Activated CD4-positive, alpha-beta T cell treated with anti-CD3 and anti-CD28 coated beads, Interleukin-2, amount 10 ng/mL, durations not matched to agents 24 days and 14 days (primary cell): ENCODE measurements around the gene DHCR7. TPM values are rescaled to one million over a fixed set of nuclear protein-coding genes. Genes with fewer than 3 reads are reported as not detected.

Experiments used
- DNase-seq: peaks from one replicate; pipeline ENCODE4 v3.0.0; 2022
- H3K27ac Mint-ChIP-seq: one replicate; pipeline ENCODE4 v1.8.0; 2022; ENCODE audit warnings: mild to moderate bottlenecking, mixed read lengths
- H3K27me3 Mint-ChIP-seq: one replicate; pipeline ENCODE4 v1.8.0; 2022; ENCODE audit warnings: mixed read lengths
- H3K36me3 Mint-ChIP-seq: one replicate; pipeline ENCODE4 v1.8.0; 2022; ENCODE audit warnings: low read depth, mild to moderate bottlenecking, mixed read lengths
- H3K4me1 Mint-ChIP-seq: one replicate; pipeline ENCODE4 v1.8.0; 2021; ENCODE audit warnings: mixed read lengths
- H3K4me3 Mint-ChIP-seq: one replicate; pipeline ENCODE4 v1.8.0; 2022; ENCODE audit warnings: mild to moderate bottlenecking, moderate library complexity, mixed read lengths
- H3K9me3 Mint-ChIP-seq: one replicate; pipeline ENCODE4 v1.8.0; 2021; ENCODE audit warnings: mixed read lengths
- intact Hi-C: fragments of 100-400 bp; cut with micrococcal nuclease; formaldehyde crosslinking; loops from one replicate; pipeline ENCODE4 v1.15.1; 2023
- total RNA-seq: library from RNA; stranded (reverse); gene quantifications from 2 replicates; pipeline ENCODE4 v1.2.3, GENCODE V29; 2022

Gene DHCR7
- total RNA-seq, 1 donor from 2014 or later, result 112 TPM

GRCh38 chr11:71456831-71457230 lies 8.6 kb upstream of the DHCR7 start:
- H3K27ac Mint-ChIP-seq, result no peak overlapping the region
- H3K4me3 Mint-ChIP-seq, result no peak overlapping the region
- no peaks in the 10 kb centered on the region for H3K27me3 Mint-ChIP-seq
- no peaks in the 10 kb centered on the region for H3K9me3 Mint-ChIP-seq
- intact Hi-C loops, result no loop called here
- peaks cover 30% of the 10 kb centered on the region for H3K4me1 Mint-ChIP-seq
- H3K36me3 Mint-ChIP-seq, result peaks cover 67% of the 10 kb centered on the region
- DNase-seq, result no peak

- Mint-ChIP-seq H3K36me3 (peaks cover 66% of the 10 kb centered on the region), H3K9me3 (no peaks in the 10 kb centered on the region), H3K4me3 (no peak overlapping the region), H3K4me1 (peaks cover 36% of the 10 kb centered on the region), H3K27me3 (no peaks in the 10 kb centered on the region), H3K27ac (no peak overlapping the region)
- intact Hi-C loops, result no loop called here
- no peak for DNase-seq
Observed at GRCh38 chr11:71456294-71456693, 8.1 kb upstream of the DHCR7 start.

- DNase-seq, result peak; percentile 68
- H3K4me1 Mint-ChIP-seq, result peaks cover 48% of the 10 kb centered on the region
- intact Hi-C loops, result loop anchor here (5.0 kb wide), 1 partner anchor 1252 kb away; the partner anchor contains the start of gene FADD
- H3K27ac Mint-ChIP-seq, result peak overlapping the region; percentile 82
- peak overlapping the region; percentile 97 for H3K4me3 Mint-ChIP-seq
- H3K9me3 Mint-ChIP-seq, result no peaks in the 10 kb centered on the region
- H3K27me3 Mint-ChIP-seq, result no peaks in the 10 kb centered on the region
- H3K36me3 Mint-ChIP-seq, result peaks cover 52% of the 10 kb centered on the region
Observed at GRCh38 chr11:71454470-71455113, 6.4 kb upstream of the DHCR7 start.

- H3K4me1 Mint-ChIP-seq, result peaks cover 52% of the 10 kb centered on the region
- H3K27ac Mint-ChIP-seq, result peak overlapping the region; percentile 93
- no peak for DNase-seq
- H3K9me3 Mint-ChIP-seq, result no peaks in the 10 kb centered on the region
- H3K27me3 Mint-ChIP-seq, result no peaks in the 10 kb centered on the region
- intact Hi-C loops, result loop anchor here (5.0 kb wide), 1 partner anchor 1252 kb away; the partner anchor contains the start of gene FADD
- H3K4me3 Mint-ChIP-seq, result peak overlapping the region; percentile 97
- peaks cover 52% of the 10 kb centered on the region for H3K36me3 Mint-ChIP-seq
Observed at GRCh38 chr11:71453918-71454304, 5.7 kb upstream of the DHCR7 start.

GRCh38 chr11:71453037-71453917 lies 5.1 kb upstream of the DHCR7 start, which contains the start of gene NADSYN1:
Gene NADSYN1, plus strand, starts transcription at chr11:71453203. Its CDS starts 94 bp downstream, at chr11:71453297.
- H3K4me1 Mint-ChIP-seq, result peaks cover 52% of the 10 kb centered on the region

GRCh38 chr11:71452199-71453036 lies 4.2 kb upstream of the DHCR7 start:
- Mint-ChIP-seq H3K4me3 (peak overlapping the region; percentile 97), H3K36me3 (peaks cover 46% of the 10 kb centered on the region), H3K27ac (peak overlapping the region; percentile 93), H3K9me3 (no peaks in the 10 kb centered on the region), H3K4me1 (peaks cover 52% of the 10 kb centered on the region), H3K27me3 (no peaks in the 10 kb centered on the region)
- DNase-seq, result peak; percentile 87
- intact Hi-C loops, result loop anchor here (1.0 to 5.0 kb wide), 2 partner anchors 37 to 1250 kb away; partner anchors contain the start of gene FADD

More at GRCh38 chr11:71453037-71453917, 5.1 kb upstream of the DHCR7 start, which contains the start of gene NADSYN1:
- peak within 1 kb of the TSS; percentile 93 for H3K27ac Mint-ChIP-seq
- intact Hi-C loops, result loop anchor here (5.0 kb wide), 1 partner anchor 1251 kb away; the partner anchor contains the start of gene FADD
- H3K27me3 Mint-ChIP-seq, result no peaks in the 10 kb centered on the region
- peak; percentile 98 for DNase-seq
- H3K9me3 Mint-ChIP-seq, result no peaks in the 10 kb centered on the region
- peak within 1 kb of the TSS; percentile 97 for H3K4me3 Mint-ChIP-seq
- peaks cover 50% of the 10 kb centered on the region for H3K36me3 Mint-ChIP-seq

- DNase-seq, result peak; percentile 74
- no peaks in the 10 kb centered on the region for H3K9me3 Mint-ChIP-seq
- peaks cover 59% of the 10 kb centered on the region for H3K4me1 Mint-ChIP-seq
- peaks cover 46% of the 10 kb centered on the region for H3K36me3 Mint-ChIP-seq
- intact Hi-C loops, result loop anchor here (1.0 to 5.0 kb wide), 2 partner anchors 38 to 1249 kb away; partner anchors contain the start of gene FADD
- no peaks in the 10 kb centered on the region for H3K27me3 Mint-ChIP-seq
- H3K27ac Mint-ChIP-seq, result peak overlapping the region; percentile 93
- peak overlapping the region; percentile 97 for H3K4me3 Mint-ChIP-seq
Observed at GRCh38 chr11:71451596-71452198, 3.5 kb upstream of the DHCR7 start.

GRCh38 chr11:71450939-71451338 lies 2.7 kb upstream of the DHCR7 start:
- intact Hi-C loops, result loop anchor here (5.0 kb wide), 1 partner anchor 1249 kb away; the partner anchor contains the start of gene FADD
- peak overlapping the region; percentile 97 for H3K4me3 Mint-ChIP-seq

GRCh38 chr11:71450507-71450906 lies 2.3 kb upstream of the DHCR7 start:
- no peaks in the 10 kb centered on the region for H3K27me3 Mint-ChIP-seq
- DNase-seq, result no peak
- H3K4me3 Mint-ChIP-seq, result peak overlapping the region; percentile 48
- intact Hi-C loops, result loop anchor here (5.0 kb wide), 1 partner anchor 1248 kb away; the partner anchor contains the start of gene FADD
- H3K9me3 Mint-ChIP-seq, result peaks cover 6% of the 10 kb centered on the region
- peak overlapping the region; percentile 59 for H3K27ac Mint-ChIP-seq
- H3K4me1 Mint-ChIP-seq, result peaks cover 54% of the 10 kb centered on the region
- peaks cover 46% of the 10 kb centered on the region for H3K36me3 Mint-ChIP-seq

More at GRCh38 chr11:71450939-71451338, 2.7 kb upstream of the DHCR7 start:
- H3K27ac Mint-ChIP-seq, result peak overlapping the region; percentile 59
- H3K27me3 Mint-ChIP-seq, result no peaks in the 10 kb centered on the region
- H3K4me1 Mint-ChIP-seq, result peaks cover 55% of the 10 kb centered on the region
- H3K9me3 Mint-ChIP-seq, result peaks cover 4% of the 10 kb centered on the region
- H3K36me3 Mint-ChIP-seq, result peaks cover 46% of the 10 kb centered on the region
- no peak for DNase-seq

- no peak for DNase-seq
- Mint-ChIP-seq H3K27ac (peak overlapping the region; percentile 89), H3K36me3 (peaks cover 46% of the 10 kb centered on the region), H3K4me1 (peaks cover 56% of the 10 kb centered on the region), H3K4me3 (peak overlapping the region; percentile 93), H3K27me3 (no peaks in the 10 kb centered on the region), H3K9me3 (peaks cover 6% of the 10 kb centered on the region)
- intact Hi-C loops, result loop anchor here (10.0 kb wide), 1 partner anchor 335 kb away; no protein-coding TSS in a partner anchor
Observed at GRCh38 chr11:71449596-71449995, 1.4 kb upstream of the DHCR7 start.

- Mint-ChIP-seq H3K9me3 (peaks cover 6% of the 10 kb centered on the region), H3K4me1 (peaks cover 49% of the 10 kb centered on the region), H3K27me3 (no peaks in the 10 kb centered on the region), H3K27ac (peak overlapping the region; percentile 89), H3K4me3 (peak overlapping the region; percentile 93), H3K36me3 (peaks cover 54% of the 10 kb centered on the region)
- intact Hi-C loops, result loop anchor here (10.0 kb wide), 1 partner anchor 337 kb away; no protein-coding TSS in a partner anchor
- peak; percentile 84 for DNase-seq
Observed at GRCh38 chr11:71447791-71448256, 369 bp downstream of the DHCR7 start.

- Mint-ChIP-seq H3K9me3 (peaks cover 6% of the 10 kb centered on the region), H3K27me3 (no peaks in the 10 kb centered on the region), H3K27ac (peak overlapping the region; percentile 85), H3K4me3 (peak overlapping the region; percentile 93), H3K36me3 (peaks cover 55% of the 10 kb centered on the region), H3K4me1 (peaks cover 45% of the 10 kb centered on the region)
- intact Hi-C loops, result loop anchor here (10.0 kb wide), 1 partner anchor 338 kb away; no protein-coding TSS in a partner anchor
- peak; percentile 59 for DNase-seq
Observed at GRCh38 chr11:71446942-71447688, 1.1 kb downstream of the DHCR7 start.
